RWPE1 (cell line): ENCODE data around the gene TRPM5.

Experiments used
- CTCF ChIA-PET: fragments of 350-600 bp; sonication (Branson Sonifier 250); formaldehyde crosslinking; extraction: SDS; loops from one replicate; lab custom pipeline; 2021; lab: Yijun Ruan, JAX
- POLR2A ChIA-PET: fragments of 400-600 bp; formaldehyde crosslinking; extraction: SDS; loops from one replicate; lab custom pipeline; 2020; ENCODE audit warnings: antibody characterized with exemption; ENCODE audit not compliant: low non-redundant PET; lab: Yijun Ruan, JAX
- DNase-seq: peaks from one replicate; pipeline ENCODE4 v3.0.0; 2012; ENCODE audit warnings: low spot score
- H3K27ac ChIP-seq: fragments of 450-650 bp; 2 replicates; pipeline ENCODE4 v1.5.1; 2017
- TF ChIP-seq, protein P1 (sequence below): fragments of 450-650 bp; conservative IDR thresholded peaks from 2 replicates; pipeline ENCODE4 v1.5.1; 2017; ENCODE audit warnings: low read depth, mild to moderate bottlenecking

Gene TRPM5

GRCh38 chr11:2439820-2440219 is 4.5 kb downstream of the TRPM5 start:
- DNase-seq: no peak
- ChIA-PET POLR2A (no interaction called here), CTCF (interaction anchor here (0.6 kb wide), 1 partner anchor 269 kb away, joined by 6 read pairs; no protein-coding TSS in a partner anchor)
- no peak overlapping the region for H3K27ac ChIP-seq
- TF ChIP-seq, protein P1, sequence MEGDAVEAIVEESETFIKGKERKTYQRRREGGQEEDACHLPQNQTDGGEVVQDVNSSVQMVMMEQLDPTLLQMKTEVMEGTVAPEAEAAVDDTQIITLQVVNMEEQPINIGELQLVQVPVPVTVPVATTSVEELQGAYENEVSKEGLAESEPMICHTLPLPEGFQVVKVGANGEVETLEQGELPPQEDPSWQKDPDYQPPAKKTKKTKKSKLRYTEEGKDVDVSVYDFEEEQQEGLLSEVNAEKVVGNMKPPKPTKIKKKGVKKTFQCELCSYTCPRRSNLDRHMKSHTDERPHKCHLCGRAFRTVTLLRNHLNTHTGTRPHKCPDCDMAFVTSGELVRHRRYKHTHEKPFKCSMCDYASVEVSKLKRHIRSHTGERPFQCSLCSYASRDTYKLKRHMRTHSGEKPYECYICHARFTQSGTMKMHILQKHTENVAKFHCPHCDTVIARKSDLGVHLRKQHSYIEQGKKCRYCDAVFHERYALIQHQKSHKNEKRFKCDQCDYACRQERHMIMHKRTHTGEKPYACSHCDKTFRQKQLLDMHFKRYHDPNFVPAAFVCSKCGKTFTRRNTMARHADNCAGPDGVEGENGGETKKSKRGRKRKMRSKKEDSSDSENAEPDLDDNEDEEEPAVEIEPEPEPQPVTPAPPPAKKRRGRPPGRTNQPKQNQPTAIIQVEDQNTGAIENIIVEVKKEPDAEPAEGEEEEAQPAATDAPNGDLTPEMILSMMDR: no peak

- CTCF ChIA-PET: no interaction called here
- no peak overlapping the region for H3K27ac ChIP-seq
- POLR2A ChIA-PET: no interaction called here
- no peak for DNase-seq
- TF ChIP-seq, protein P1: no peak
These were observed 6.8 kb downstream of the TRPM5 start for GRCh38 chr11:2437516-2437915.

DNA sequence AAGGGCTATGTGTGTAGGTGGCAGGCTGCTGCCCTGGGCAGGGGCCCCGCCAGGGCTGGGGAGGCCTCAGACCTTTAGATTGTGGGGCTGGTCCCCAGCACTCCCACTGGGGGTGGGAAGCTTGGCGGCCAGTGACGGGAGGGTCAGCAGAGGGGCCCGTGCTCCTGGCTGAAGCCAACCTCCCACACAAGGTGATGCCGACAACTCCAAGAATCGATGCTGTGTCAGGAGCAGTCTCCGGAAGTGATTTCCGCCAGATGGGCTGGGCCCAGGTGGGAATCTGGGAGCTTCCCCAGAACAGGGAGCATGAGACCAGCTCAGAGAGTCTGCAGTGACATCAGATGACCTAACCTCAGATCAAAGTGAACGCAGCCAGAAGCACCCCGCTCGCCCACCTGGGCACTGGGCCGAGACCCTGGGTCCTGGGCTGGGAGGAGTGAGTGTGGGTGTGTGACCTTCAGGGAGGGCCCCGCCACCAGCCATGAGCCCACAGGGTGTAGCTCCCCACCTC is 7.7 kb downstream of the TRPM5 start:
- no peak for DNase-seq
- TF ChIP-seq, protein P1: no peak
- no peak overlapping the region for H3K27ac ChIP-seq
- POLR2A ChIA-PET: no interaction called here
- CTCF ChIA-PET: interaction anchor here (1.2 kb wide), 1 partner anchor 95 kb away, joined by 5 read pairs; no protein-coding TSS in a partner anchor

- TF ChIP-seq, protein P1: no peak
- H3K27ac ChIP-seq: no peak overlapping the region
- POLR2A ChIA-PET: no interaction called here
- DNase-seq: no peak
- CTCF ChIA-PET: interaction anchor here (1.2 kb wide), 1 partner anchor 96 kb away, joined by 5 read pairs; no protein-coding TSS in a partner anchor
These were observed 8.2 kb downstream of the TRPM5 start for GRCh38 chr11:2436013-2436520.

- TF ChIP-seq, protein P1: no peak
- POLR2A ChIA-PET: no interaction called here
- no peak overlapping the region for H3K27ac ChIP-seq
- CTCF ChIA-PET: no interaction called here
- DNase-seq: no peak
These were observed 8.9 kb downstream of the TRPM5 start for GRCh38 chr11:2435288-2436012.

- CTCF ChIA-PET: no interaction called here
- POLR2A ChIA-PET: no interaction called here
- H3K27ac ChIP-seq: no peak overlapping the region
- DNase-seq: no peak
- TF ChIP-seq, protein P1: no peak
These were observed 9.6 kb downstream of the TRPM5 start for GRCh38 chr11:2434506-2435255.
